Vagina (tissue), 2 donors: ENCODE data around the gene NHP2.

Experiments used
- POLR2A ChIP-seq, 2 donors: fragments of 450-650 bp; IDR thresholded peaks; one replicate each; pipeline ENCODE4 v1.6.1; 2017; ENCODE audit warnings: antibody characterized with exemption in 2 of 2, mild to moderate bottlenecking in 2 of 2, moderate library complexity in 2 of 2
- TF ChIP-seq, protein P1 (sequence below), 3 experiments: fragments of 450-650 bp in 2 of 3; fragments of 200-600 bp in 1 of 3; sonication (generic) in 1 of 3; IDR thresholded peaks; one replicate each; pipeline ENCODE4 v1.5.1; 2017 to 2019; ENCODE audit warnings: antibody characterized with exemption in 3 of 3, mild to moderate bottlenecking in 2 of 3, moderate library complexity in 2 of 3

GRCh38 chr5:178143246-178143645, 10.4 kb downstream of the NHP2 start:
- TF ChIP-seq, protein P1, sequence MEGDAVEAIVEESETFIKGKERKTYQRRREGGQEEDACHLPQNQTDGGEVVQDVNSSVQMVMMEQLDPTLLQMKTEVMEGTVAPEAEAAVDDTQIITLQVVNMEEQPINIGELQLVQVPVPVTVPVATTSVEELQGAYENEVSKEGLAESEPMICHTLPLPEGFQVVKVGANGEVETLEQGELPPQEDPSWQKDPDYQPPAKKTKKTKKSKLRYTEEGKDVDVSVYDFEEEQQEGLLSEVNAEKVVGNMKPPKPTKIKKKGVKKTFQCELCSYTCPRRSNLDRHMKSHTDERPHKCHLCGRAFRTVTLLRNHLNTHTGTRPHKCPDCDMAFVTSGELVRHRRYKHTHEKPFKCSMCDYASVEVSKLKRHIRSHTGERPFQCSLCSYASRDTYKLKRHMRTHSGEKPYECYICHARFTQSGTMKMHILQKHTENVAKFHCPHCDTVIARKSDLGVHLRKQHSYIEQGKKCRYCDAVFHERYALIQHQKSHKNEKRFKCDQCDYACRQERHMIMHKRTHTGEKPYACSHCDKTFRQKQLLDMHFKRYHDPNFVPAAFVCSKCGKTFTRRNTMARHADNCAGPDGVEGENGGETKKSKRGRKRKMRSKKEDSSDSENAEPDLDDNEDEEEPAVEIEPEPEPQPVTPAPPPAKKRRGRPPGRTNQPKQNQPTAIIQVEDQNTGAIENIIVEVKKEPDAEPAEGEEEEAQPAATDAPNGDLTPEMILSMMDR (IDR thresholded peaks at IDR 0.05), result no peak
- no peak for TF ChIP-seq POLR2A (IDR thresholded peaks at IDR 0.05)
